ENCODE data around the gene GHRH. TPM values are rescaled to one million over a fixed set of nuclear protein-coding genes. Genes with fewer than 3 reads are reported as not detected.
A peak's percentile ranks its signal among the peaks of the same experiment; 100 is the strongest.

GHRH gene
- total RNA-seq, 1 experiment from 2014 or later, result not detected

DNA sequence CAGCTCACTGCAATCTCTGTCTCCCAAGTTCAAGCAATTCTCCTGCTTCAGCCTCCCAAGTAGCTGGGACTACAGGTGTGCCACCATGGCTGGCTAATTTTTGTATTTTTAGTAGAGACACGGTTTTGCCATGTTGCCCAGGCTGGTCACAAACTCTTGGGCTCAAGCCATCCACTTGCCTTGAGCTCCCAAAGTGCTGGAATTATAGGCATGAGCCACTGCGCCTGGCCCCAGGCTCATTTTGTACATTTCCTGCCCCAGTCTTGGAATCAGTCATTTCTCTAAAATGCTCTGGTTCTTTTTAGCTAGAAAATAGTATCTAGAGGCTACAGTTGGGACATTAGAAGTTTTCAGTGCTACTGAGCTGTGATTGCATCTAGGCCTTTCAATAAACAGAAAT, 41.4 kb upstream of the GHRH start:
- Histone ChIP-seq H3K27me3 (ENCODE audit: insufficient read depth, low read length) (no peaks in the 10 kb centered on the region), H4K91ac (ENCODE audit: insufficient read length, low read depth, low read length) (no peak overlapping the region), H4K5ac (ENCODE audit: insufficient read length, low read depth, low read length) (no peak overlapping the region), H2BK12ac (ENCODE audit: insufficient read length, low read depth, low read length) (no peak overlapping the region), H3K79me2 (ENCODE audit: insufficient read depth, low read length) (no peaks in the 10 kb centered on the region), H4K8ac (replicated peaks; ENCODE audit: insufficient read length, low read depth, low read length) (no peak overlapping the region), H2BK5ac (ENCODE audit: insufficient read length, low read length) (no peak overlapping the region), H2BK120ac (ENCODE audit: low read depth, low read length, poor library complexity, severe bottlenecking) (no peak overlapping the region), H3K9ac (ENCODE audit: extremely low read depth, insufficient read length, low read length) (no peak overlapping the region), H3K79me1 (ENCODE audit: insufficient read depth, low read depth, low read length, poor library complexity, severe bottlenecking) (no peaks in the 10 kb centered on the region), H2BK15ac (ENCODE audit: low read depth, low read length) (no peak overlapping the region), H3K14ac (ENCODE audit: insufficient read depth, low read length) (no peak overlapping the region), H2BK20ac (ENCODE audit: low read depth, low read length, poor library complexity, severe bottlenecking) (no peak overlapping the region), H3K4me1 (ENCODE audit: insufficient read depth, low read length) (no peaks in the 10 kb centered on the region), H3K18ac (ENCODE audit: insufficient read length, low read depth, low read length) (no peak overlapping the region), H3K23me2 (ENCODE audit: insufficient read length, low read depth, low read length, poor library complexity, severe bottlenecking) (no peaks in the 10 kb centered on the region), H2AFZ (ENCODE audit: low read length) (no peak overlapping the region), H3K23ac (ENCODE audit: insufficient read length, low read depth, low read length) (no peak overlapping the region), H3K27ac (ENCODE audit: insufficient read length, low read depth, low read length) (no peak overlapping the region), H3K4me2 (ENCODE audit: insufficient read depth, insufficient read length, low read length) (no peak overlapping the region), H3K9me3 (ENCODE audit: control insufficient read depth, low read depth, low read length) (no peaks in the 10 kb centered on the region), H3K56ac (ENCODE audit: insufficient read length, low read depth, low read length) (no peak overlapping the region), H3K4ac (ENCODE audit: low read depth, low read length) (no peak overlapping the region), H3T11ph (ENCODE audit: low read length) (no peak overlapping the region), H2AK5ac (ENCODE audit: insufficient read length, low read length) (no peak overlapping the region), H4K20me1 (ENCODE audit: control insufficient read depth, insufficient read depth, insufficient read length) (no peaks in the 10 kb centered on the region)
- no peak for DNase-seq
- no CpG with 5 or more reads among the region's 2 CpGs for WGBS (ENCODE audit: extremely low coverage, insufficient read length, low lambda C conversion rate)
- peaks cover 17 to 58% (median 38%) of the 10 kb centered on the region in 3 experiments for H3K36me3 Mint-ChIP-seq (ENCODE audit: insufficient read depth in 1 of 3, low read depth in 3 of 3)
- no peaks in the 10 kb centered on the region for H3K27me3 Mint-ChIP-seq (ENCODE audit: low read depth)
- no peaks in the 10 kb centered on the region for H3K9me3 Mint-ChIP-seq
- peaks cover 10 to 15% of the 10 kb centered on the region in 2 experiments for H3K4me1 Mint-ChIP-seq
- no peak overlapping the region for H3K4me3 Mint-ChIP-seq
- TF ChIP-seq, protein P1, sequence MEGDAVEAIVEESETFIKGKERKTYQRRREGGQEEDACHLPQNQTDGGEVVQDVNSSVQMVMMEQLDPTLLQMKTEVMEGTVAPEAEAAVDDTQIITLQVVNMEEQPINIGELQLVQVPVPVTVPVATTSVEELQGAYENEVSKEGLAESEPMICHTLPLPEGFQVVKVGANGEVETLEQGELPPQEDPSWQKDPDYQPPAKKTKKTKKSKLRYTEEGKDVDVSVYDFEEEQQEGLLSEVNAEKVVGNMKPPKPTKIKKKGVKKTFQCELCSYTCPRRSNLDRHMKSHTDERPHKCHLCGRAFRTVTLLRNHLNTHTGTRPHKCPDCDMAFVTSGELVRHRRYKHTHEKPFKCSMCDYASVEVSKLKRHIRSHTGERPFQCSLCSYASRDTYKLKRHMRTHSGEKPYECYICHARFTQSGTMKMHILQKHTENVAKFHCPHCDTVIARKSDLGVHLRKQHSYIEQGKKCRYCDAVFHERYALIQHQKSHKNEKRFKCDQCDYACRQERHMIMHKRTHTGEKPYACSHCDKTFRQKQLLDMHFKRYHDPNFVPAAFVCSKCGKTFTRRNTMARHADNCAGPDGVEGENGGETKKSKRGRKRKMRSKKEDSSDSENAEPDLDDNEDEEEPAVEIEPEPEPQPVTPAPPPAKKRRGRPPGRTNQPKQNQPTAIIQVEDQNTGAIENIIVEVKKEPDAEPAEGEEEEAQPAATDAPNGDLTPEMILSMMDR (conservative IDR thresholded peaks at IDR 0.05), result no peak
- peak overlapping the region in 1 of 3 experiments; percentile 29; a peak in 1 of 7 replicates for H3K27ac Mint-ChIP-seq
